H1 (cell line): Measurements from ENCODE around the gene PSME1.

Source experiments
- EP300 ChIP-seq, 2 experiments: IDR thresholded peaks; 1 replicate in 1 of 2; 2 replicates in 1 of 2; pipeline ENCODE4 v1.6.1; 2011 to 2012; ENCODE audit warnings: low read depth in 2 of 2, low read length in 2 of 2, mild to moderate bottlenecking in 2 of 2, borderline replicate concordance in 1 of 2, inconsistent platforms in 1 of 2, moderate library complexity in 1 of 2
- FOSL1 ChIP-seq: IDR thresholded peaks from 2 replicates; pipeline ENCODE4 v1.6.1; 2011; ENCODE audit warnings: mild to moderate bottlenecking, low read depth, low read length, moderate library complexity; ENCODE audit not compliant: insufficient read depth
- GABPA ChIP-seq: IDR thresholded peaks from 2 replicates; pipeline ENCODE4 v1.6.1; 2011; ENCODE audit warnings: mild to moderate bottlenecking, low read length, moderate library complexity, borderline replicate concordance; ENCODE audit not compliant: insufficient read depth
- HDAC2 ChIP-seq, 2 experiments: fragments of 300-600 bp in 1 of 2; sonication (generic) in 1 of 2; IDR thresholded peaks; 2 replicates each; pipeline ENCODE4 v1.6.1; 2011 to 2012; ENCODE audit warnings: low read depth in 2 of 2, low read length in 2 of 2, mild to moderate bottlenecking in 2 of 2, moderate library complexity in 2 of 2, borderline replicate concordance in 1 of 2, inconsistent platforms in 1 of 2
- MAFK ChIP-seq: IDR thresholded peaks from 2 replicates; pipeline ENCODE4 v1.6.1; 2012; ENCODE audit warnings: low read depth, mild to moderate bottlenecking, improper control_type of control experiment, low read length
- POLR2A ChIP-seq, 2 experiments: IDR thresholded peaks; 1 replicate in 1 of 2; 2 replicates in 1 of 2; pipeline ENCODE4 v1.6.1; 2011; ENCODE audit warnings: low read depth in 2 of 2, low read length in 2 of 2, mild to moderate bottlenecking in 2 of 2; ENCODE audit errors: control extremely low read depth in 1 of 2
- RAD21 ChIP-seq, 2 experiments: IDR thresholded peaks in 1 of 2; conservative IDR thresholded peaks in 1 of 2; 2 replicates each; pipeline ENCODE4 v1.6.1; 2011; ENCODE audit warnings: low read depth in 2 of 2, low read length in 2 of 2, improper control_type of control experiment in 1 of 2, inconsistent platforms in 1 of 2, mild to moderate bottlenecking in 1 of 2, moderate library complexity in 1 of 2
- TCF12 ChIP-seq: IDR thresholded peaks from 2 replicates; pipeline ENCODE4 v1.6.1; 2011; ENCODE audit warnings: low read depth, mild to moderate bottlenecking, low read length
- TF ChIP-seq, protein P1 (sequence below): IDR thresholded peaks from 2 replicates; pipeline ENCODE4 v1.6.1; 2012; ENCODE audit warnings: inconsistent platforms
- TF ChIP-seq, protein P2 (sequence below), 3 experiments: IDR thresholded peaks; 1 replicate in 2 of 3; 2 replicates in 1 of 3; pipeline versions ENCODE4 v1.5.1 to v1.6.1; 2011; ENCODE audit warnings: low read length in 3 of 3, mild to moderate bottlenecking in 3 of 3, inconsistent platforms in 2 of 3, low read depth in 1 of 3, moderate library complexity in 1 of 3; ENCODE audit not compliant: insufficient read depth in 1 of 3; ENCODE audit errors: control extremely low read depth in 1 of 3

DNA sequence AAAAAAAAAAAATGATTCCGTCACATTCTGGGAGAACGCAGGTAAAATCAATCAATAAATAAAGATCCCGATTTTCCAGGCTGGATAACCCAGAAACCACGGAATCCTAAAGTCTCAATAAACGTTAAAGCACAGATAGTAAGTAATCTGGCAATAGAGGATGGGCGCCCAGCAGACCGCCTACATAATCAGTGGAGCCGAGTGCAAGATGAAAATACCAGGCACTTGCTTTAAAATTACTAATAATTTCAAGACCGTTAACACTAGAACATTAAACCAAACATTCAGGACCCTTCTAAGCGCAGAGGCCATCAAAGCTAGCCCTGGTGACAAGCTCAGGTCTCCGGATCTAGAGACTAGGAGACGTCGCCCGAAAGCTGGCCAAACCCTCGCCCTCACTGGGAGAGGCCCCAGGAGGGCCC lies 22.6 kb upstream of the PSME1 start:
- TF ChIP-seq POLR2A (IDR thresholded peaks at IDR 0.05; ENCODE audit: control extremely low read depth in 1 of 2, low read depth in 2 of 2, low read length in 2 of 2) (no peak), MAFK (no peak), TCF12 (no peak), FOSL1 (no peak), GABPA (no peak), RAD21 (IDR thresholded peaks at IDR 0.05 in 1 of 2, conservative IDR thresholded peaks at IDR 0.05 in 1 of 2; ENCODE audit: low read depth in 2 of 2, low read length in 2 of 2) (no peak), EP300 (IDR thresholded peaks at IDR 0.05; ENCODE audit: borderline replicate concordance in 1 of 2, low read depth in 2 of 2, low read length in 2 of 2) (no peak), HDAC2 (IDR thresholded peaks at IDR 0.05; ENCODE audit: borderline replicate concordance in 1 of 2, low read depth in 2 of 2, low read length in 2 of 2) (no peak)
- TF ChIP-seq, protein P1, sequence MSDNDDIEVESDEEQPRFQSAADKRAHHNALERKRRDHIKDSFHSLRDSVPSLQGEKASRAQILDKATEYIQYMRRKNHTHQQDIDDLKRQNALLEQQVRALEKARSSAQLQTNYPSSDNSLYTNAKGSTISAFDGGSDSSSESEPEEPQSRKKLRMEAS, result no peak
- TF ChIP-seq, protein P2, sequence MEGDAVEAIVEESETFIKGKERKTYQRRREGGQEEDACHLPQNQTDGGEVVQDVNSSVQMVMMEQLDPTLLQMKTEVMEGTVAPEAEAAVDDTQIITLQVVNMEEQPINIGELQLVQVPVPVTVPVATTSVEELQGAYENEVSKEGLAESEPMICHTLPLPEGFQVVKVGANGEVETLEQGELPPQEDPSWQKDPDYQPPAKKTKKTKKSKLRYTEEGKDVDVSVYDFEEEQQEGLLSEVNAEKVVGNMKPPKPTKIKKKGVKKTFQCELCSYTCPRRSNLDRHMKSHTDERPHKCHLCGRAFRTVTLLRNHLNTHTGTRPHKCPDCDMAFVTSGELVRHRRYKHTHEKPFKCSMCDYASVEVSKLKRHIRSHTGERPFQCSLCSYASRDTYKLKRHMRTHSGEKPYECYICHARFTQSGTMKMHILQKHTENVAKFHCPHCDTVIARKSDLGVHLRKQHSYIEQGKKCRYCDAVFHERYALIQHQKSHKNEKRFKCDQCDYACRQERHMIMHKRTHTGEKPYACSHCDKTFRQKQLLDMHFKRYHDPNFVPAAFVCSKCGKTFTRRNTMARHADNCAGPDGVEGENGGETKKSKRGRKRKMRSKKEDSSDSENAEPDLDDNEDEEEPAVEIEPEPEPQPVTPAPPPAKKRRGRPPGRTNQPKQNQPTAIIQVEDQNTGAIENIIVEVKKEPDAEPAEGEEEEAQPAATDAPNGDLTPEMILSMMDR (IDR thresholded peaks at IDR 0.05; ENCODE audit: control extremely low read depth in 1 of 3, insufficient read depth in 1 of 3, low read depth in 1 of 3, low read length in 3 of 3), result no peak
